Activated CD4-positive, CD25-positive, alpha-beta regulatory T cell treated with anti-CD3 and anti-CD28 coated beads, Interleukin-2, amount 50 U/mL, for 24 hours (primary cell): Measurements from ENCODE around the gene COG5.
A peak's percentile ranks its signal among the peaks of the same experiment; 100 is the strongest.

Experiments
- ATAC-seq, 2 donors: fragments of 150-1000 bp; cut with Tn5 transposase; one replicate each; pipeline ENCODE4 v1.10.0; 2021; ENCODE audit warnings: mild to moderate bottlenecking in 1 of 2, moderate library complexity in 1 of 2

The COG5 gene

GRCh38 chr7:107505362-107505761, 58.4 kb downstream of the COG5 start:
- ATAC-seq = no peak

- no peak for ATAC-seq
Observed at GRCh38 chr7:107503687-107504086, 60.0 kb downstream of the COG5 start.

- ATAC-seq = no peak
Observed at GRCh38 chr7:107502797-107503196, 60.9 kb downstream of the COG5 start.

GRCh38 chr7:107502154-107502553, 61.6 kb downstream of the COG5 start:
- no peak for ATAC-seq

GRCh38 chr7:107501593-107501992, 62.1 kb downstream of the COG5 start:
- no peak for ATAC-seq

- no peak for ATAC-seq
Observed at GRCh38 chr7:107499731-107500130, 64.0 kb downstream of the COG5 start.

GRCh38 chr7:107495516-107495915, 68.2 kb downstream of the COG5 start:
- no peak for ATAC-seq

- no peak for ATAC-seq
Observed at GRCh38 chr7:107494884-107495283, 68.8 kb downstream of the COG5 start.

GRCh38 chr7:107494315-107494751, 69.4 kb downstream of the COG5 start:
- no peak for ATAC-seq

- ATAC-seq = no peak
Observed at GRCh38 chr7:107492875-107493274, 70.8 kb downstream of the COG5 start.

GRCh38 chr7:107486041-107486440, 77.7 kb downstream of the COG5 start:
- no peak for ATAC-seq

- no peak for ATAC-seq
Observed at GRCh38 chr7:107482571-107482970, 81.1 kb downstream of the COG5 start.

GRCh38 chr7:107480932-107481331, 82.8 kb downstream of the COG5 start:
- no peak for ATAC-seq

- no peak for ATAC-seq
Observed at GRCh38 chr7:107479303-107479702, 84.4 kb downstream of the COG5 start.

- no peak for ATAC-seq
Observed at GRCh38 chr7:107474104-107474521, 89.6 kb downstream of the COG5 start.

- no peak for ATAC-seq
Observed at GRCh38 chr7:107472116-107472515, 91.6 kb downstream of the COG5 start.

- ATAC-seq = no peak
Observed at GRCh38 chr7:107471292-107472070, 92.2 kb downstream of the COG5 start.

GRCh38 chr7:107469929-107470328, 93.8 kb downstream of the COG5 start, which contains the start of gene GPR22:
Gene GPR22 (plus strand): TSS chr7:107470057. CDS start chr7:107474061, 4,004 bp downstream.
- no peak for ATAC-seq

- ATAC-seq = no peak
Observed at GRCh38 chr7:107468824-107469223, 94.9 kb downstream of the COG5 start.

GRCh38 chr7:107467972-107468371, 95.7 kb downstream of the COG5 start:
- ATAC-seq = no peak

- no peak for ATAC-seq
Observed at GRCh38 chr7:107464666-107465226, 99.0 kb downstream of the COG5 start.

GRCh38 chr7:107463139-107464078, 100.3 kb downstream of the COG5 start:
- peak; percentile 49 to 60 for ATAC-seq

- no peak for ATAC-seq
Observed at GRCh38 chr7:107461938-107462533, 101.7 kb downstream of the COG5 start.
